Colonic mucosa (tissue), 4 donors: Measurements from ENCODE around the gene GRSF1. TPM values are rescaled to one million over a fixed set of nuclear protein-coding genes. Genes with fewer than 3 reads are reported as not detected.

Experiments
- DNase-seq: peaks from one replicate; pipeline ENCODE4 v3.0.0-alpha.2; 2020
- H3K27ac ChIP-seq: fragments of 200-600 bp; one replicate; pipeline ENCODE4 v1.8.0; 2021
- H3K27me3 ChIP-seq: fragments of 200-600 bp; one replicate; pipeline ENCODE4 v1.8.0; 2021
- H3K36me3 ChIP-seq: fragments of 200-600 bp; one replicate; pipeline ENCODE4 v1.8.0; 2021
- H3K4me1 ChIP-seq: fragments of 200-600 bp; one replicate; pipeline ENCODE4 v1.8.0; 2021; ENCODE audit warnings: mild to moderate bottlenecking
- H3K4me3 ChIP-seq: fragments of 200-600 bp; one replicate; pipeline ENCODE4 v1.8.0; 2021
- H3K9ac ChIP-seq, 2 donors: one replicate each; pipeline ENCODE4 v1.7.0; 2013; ENCODE audit warnings: control low read depth in 2 of 2, low read depth in 2 of 2, low read length in 2 of 2
- H3K9me3 ChIP-seq: fragments of 200-600 bp; one replicate; pipeline ENCODE4 v1.8.0; 2021
- intact Hi-C: fragments of 100-400 bp; cut with DNase I; formaldehyde crosslinking; loops from one replicate; pipeline ENCODE4 v1.14.1; 2022
- total RNA-seq, 2 donors: library from RNA; stranded (reverse); fragmentation: NEBNext Ultra II Directional in 1 of 2; extraction: Animal tissue kit (Norgen Biotek cat#: 25700) in 1 of 2; gene quantifications; one replicate each; pipeline ENCODE4 v1.2.1, GENCODE V29; 2021
- TF ChIP-seq, protein P1 (sequence below): fragments of 200-600 bp; IDR thresholded peaks from one replicate; pipeline ENCODE4 v1.8.0; 2022; ENCODE audit warnings: antibody characterized with exemption, mild to moderate bottlenecking
- donor health status: healthy.
- donor health status: DM: no; HTN: no; CAD: no.
- donor health status: DM: no; HTN: no; CAD: no.

The GRSF1 gene
- total RNA-seq, 2 donors from 2014 or later = 91.0 to 108 TPM

DNA sequence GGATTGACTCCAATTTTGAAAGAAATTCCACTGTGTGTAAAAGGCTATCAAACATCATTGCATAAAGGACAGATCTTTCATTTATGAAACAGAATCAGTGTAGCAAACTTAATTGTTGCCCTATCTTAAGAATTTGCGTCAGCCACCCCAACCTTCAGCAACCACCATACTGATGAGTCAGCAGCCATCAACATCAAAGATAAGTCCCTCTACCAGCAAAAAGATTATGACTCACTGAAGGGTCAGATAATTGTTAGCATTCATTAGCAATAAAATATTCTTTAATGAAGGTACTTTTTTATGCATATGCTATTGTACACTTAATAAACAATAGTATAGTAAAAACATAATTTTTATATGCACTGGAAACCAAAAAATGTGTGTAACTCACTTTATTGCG, 15.8 kb upstream of the GRSF1 start:
- TF ChIP-seq, protein P1, sequence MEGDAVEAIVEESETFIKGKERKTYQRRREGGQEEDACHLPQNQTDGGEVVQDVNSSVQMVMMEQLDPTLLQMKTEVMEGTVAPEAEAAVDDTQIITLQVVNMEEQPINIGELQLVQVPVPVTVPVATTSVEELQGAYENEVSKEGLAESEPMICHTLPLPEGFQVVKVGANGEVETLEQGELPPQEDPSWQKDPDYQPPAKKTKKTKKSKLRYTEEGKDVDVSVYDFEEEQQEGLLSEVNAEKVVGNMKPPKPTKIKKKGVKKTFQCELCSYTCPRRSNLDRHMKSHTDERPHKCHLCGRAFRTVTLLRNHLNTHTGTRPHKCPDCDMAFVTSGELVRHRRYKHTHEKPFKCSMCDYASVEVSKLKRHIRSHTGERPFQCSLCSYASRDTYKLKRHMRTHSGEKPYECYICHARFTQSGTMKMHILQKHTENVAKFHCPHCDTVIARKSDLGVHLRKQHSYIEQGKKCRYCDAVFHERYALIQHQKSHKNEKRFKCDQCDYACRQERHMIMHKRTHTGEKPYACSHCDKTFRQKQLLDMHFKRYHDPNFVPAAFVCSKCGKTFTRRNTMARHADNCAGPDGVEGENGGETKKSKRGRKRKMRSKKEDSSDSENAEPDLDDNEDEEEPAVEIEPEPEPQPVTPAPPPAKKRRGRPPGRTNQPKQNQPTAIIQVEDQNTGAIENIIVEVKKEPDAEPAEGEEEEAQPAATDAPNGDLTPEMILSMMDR = no peak
- no peaks in the 10 kb centered on the region for H3K27me3 ChIP-seq
- intact Hi-C loops = no loop called here
- no peak overlapping the region for H3K9ac ChIP-seq
- no peak for DNase-seq
- H3K9me3 ChIP-seq = no peaks in the 10 kb centered on the region
- no peaks in the 10 kb centered on the region for H3K4me1 ChIP-seq
- no peaks in the 10 kb centered on the region for H3K36me3 ChIP-seq
- no peak overlapping the region for H3K27ac ChIP-seq
- H3K4me3 ChIP-seq = no peak overlapping the region

DNA sequence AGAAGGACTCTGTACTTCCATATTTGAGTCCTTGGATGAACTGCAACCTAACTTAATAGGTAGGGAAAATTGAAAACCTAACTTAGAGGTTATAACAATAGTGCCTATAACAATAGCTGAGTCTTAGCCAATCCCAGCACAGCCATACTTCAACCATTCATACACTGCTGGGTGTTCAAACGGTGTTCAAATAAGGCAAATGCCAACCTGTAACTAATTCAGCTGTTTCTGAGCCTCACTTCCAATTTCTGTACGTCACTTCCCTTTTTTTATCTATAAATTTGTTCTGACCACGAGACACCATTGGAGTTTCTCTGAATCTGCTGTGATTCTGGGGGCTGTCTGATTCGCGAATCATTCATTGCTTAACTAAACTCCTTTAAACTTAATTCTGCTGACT, 9.6 kb upstream of the GRSF1 start:
- intact Hi-C loops = no loop called here
- Histone ChIP-seq H3K27me3 (no peaks in the 10 kb centered on the region), H3K4me1 (no peaks in the 10 kb centered on the region), H3K9ac (no peak overlapping the region), H3K4me3 (no peak overlapping the region), H3K27ac (no peak overlapping the region), H3K9me3 (no peaks in the 10 kb centered on the region), H3K36me3 (no peaks in the 10 kb centered on the region)
- TF ChIP-seq, protein P1 = no peak
- DNase-seq = no peak

DNA sequence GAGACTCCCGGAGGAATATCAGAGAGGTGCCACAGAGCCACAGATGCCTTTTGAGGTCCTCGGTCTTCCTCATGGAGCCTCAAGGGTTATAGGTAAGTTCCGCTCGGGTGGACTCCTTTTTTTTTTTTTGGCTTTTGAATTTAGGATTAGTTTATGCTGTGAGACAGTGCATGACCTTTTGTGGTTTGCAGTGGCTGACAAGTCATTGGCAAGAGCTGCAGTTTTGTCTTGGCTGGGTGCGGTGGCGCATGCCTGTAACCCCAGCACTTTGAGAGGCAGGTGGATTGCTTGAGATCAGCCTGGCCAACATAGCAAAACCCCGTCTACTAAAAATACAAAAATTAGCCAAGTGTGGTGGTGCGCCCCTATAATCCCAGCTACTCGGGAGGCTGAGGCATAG, 4.5 kb upstream of the GRSF1 start:
- H3K9ac ChIP-seq = no peak overlapping the region
- TF ChIP-seq, protein P1 = no peak

DNA sequence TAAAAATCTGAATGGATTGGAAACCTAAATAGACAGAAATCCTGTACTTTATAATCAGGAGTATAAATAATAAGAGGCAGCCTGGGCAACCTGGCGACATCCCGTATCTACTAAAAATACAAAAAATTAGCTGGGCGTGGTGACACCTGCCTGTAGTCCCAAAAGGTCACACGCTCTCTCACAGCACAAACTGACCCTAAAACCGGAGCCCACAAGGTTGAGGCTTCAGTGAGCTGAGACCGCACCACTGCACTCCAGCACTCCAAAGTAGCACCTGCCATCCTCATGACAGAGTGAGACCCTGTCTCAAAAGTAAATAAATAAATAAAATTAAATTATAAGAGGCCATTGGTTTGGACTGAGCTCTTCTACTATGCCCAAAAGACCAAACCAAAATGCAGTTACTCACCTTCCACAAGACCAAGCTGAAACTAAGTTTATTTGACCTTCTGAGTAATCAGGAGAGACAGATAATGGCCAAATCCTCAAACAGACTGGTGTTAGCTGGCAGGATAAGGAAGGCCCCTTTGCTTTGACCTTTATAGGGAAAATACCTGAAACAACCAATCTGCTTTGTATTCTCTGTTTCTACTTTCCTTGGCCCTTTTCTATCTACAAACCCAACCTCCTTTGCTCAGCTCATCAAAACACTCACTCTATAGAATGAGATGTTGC, 3.2 kb upstream of the GRSF1 start:
- no peak overlapping the region for H3K9ac ChIP-seq
- no peaks in the 10 kb centered on the region for H3K4me1 ChIP-seq
- H3K9me3 ChIP-seq = no peaks in the 10 kb centered on the region
- no peak overlapping the region for H3K27ac ChIP-seq
- intact Hi-C loops = loop anchor here (5.0 kb wide), 1 partner anchor 149 kb away; the partner anchor contains the start of gene DCK
- no peaks in the 10 kb centered on the region for H3K36me3 ChIP-seq
- H3K27me3 ChIP-seq = no peaks in the 10 kb centered on the region
- H3K4me3 ChIP-seq = no peak overlapping the region
- DNase-seq = no peak
- TF ChIP-seq, protein P1 = no peak

More for the DNA sequence above, 4.5 kb upstream of the GRSF1 start:
- no peak for DNase-seq
- intact Hi-C loops = loop anchor here (5.0 kb wide), 1 partner anchor 148 kb away; the partner anchor contains the start of gene DCK
- Histone ChIP-seq H3K4me1 (no peaks in the 10 kb centered on the region), H3K27ac (no peak overlapping the region), H3K9me3 (no peaks in the 10 kb centered on the region), H3K27me3 (no peaks in the 10 kb centered on the region), H3K4me3 (no peak overlapping the region), H3K36me3 (no peaks in the 10 kb centered on the region)

DNA sequence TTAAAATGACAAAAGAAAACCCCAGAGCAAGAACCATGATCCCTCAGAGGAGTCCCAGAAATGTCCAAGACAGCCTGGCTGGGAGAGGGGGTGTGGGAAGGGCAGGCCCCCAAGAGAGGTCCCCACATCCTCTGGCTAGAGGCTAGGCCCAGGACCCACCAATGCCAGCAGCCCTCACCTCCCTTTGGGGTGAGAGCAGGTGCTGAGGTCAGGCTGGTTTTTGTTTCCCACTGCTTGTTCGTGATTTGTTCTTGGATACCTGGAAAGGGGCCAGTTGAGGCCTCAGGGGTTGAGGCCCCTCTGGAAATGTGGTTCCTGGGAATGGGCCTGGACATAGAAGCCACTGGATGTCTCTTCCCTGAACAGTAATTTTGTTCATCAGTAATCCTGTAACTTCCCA, 2.3 kb upstream of the GRSF1 start:
- no peaks in the 10 kb centered on the region for H3K36me3 ChIP-seq
- no peak for DNase-seq
- TF ChIP-seq, protein P1 = no peak
- no peaks in the 10 kb centered on the region for H3K27me3 ChIP-seq
- H3K9ac ChIP-seq = no peak overlapping the region
- intact Hi-C loops = loop anchor here (5.0 kb wide), 1 partner anchor 150 kb away; the partner anchor contains the start of gene DCK
- no peak overlapping the region for H3K4me3 ChIP-seq
- no peaks in the 10 kb centered on the region for H3K9me3 ChIP-seq
- H3K27ac ChIP-seq = no peak overlapping the region
- no peaks in the 10 kb centered on the region for H3K4me1 ChIP-seq
